B cell (primary cell): ENCODE data around the gene TCP10L. TPM values are rescaled to one million over a fixed set of nuclear protein-coding genes. Genes with fewer than 3 reads are reported as not detected.

Experiments used
- ATAC-seq: fragments of 200-7000 bp; cut with Tn5 transposase; one replicate; pipeline ENCODE4 v1.10.0; 2021; ENCODE audit warnings: low read depth, mild to moderate bottlenecking, moderate number of reproducible peaks, moderate library complexity
- CTCF ChIA-PET: fragments of 350-600 bp; sonication (Branson Sonifier 250); formaldehyde crosslinking; loops from one replicate; lab custom pipeline; 2021; ENCODE audit warnings: antibody characterized with exemption, inconsistent platforms; lab: Charles Lee
- POLR2A ChIA-PET: fragments of 350-600 bp; sonication (Branson Sonifier 250); formaldehyde crosslinking; loops from one replicate; lab custom pipeline; 2021; ENCODE audit warnings: antibody characterized with exemption; lab: Charles Lee
- DNase-seq: peaks from one replicate; pipeline ENCODE4 v3.0.0; 2013
- H2AFZ ChIP-seq: 2 replicates; pipeline ENCODE4 v1.6.1; 2012; ENCODE audit warnings: mild to moderate bottlenecking, low read depth, low read length; ENCODE audit not compliant: insufficient read depth, poor library complexity, severe bottlenecking
- H3K27ac ChIP-seq, 2 donors: 1 replicate in 1 of 2; 2 replicates in 1 of 2; pipeline ENCODE4 v1.5.1; 2012 to 2013; ENCODE audit warnings: low read length in 2 of 2, mild to moderate bottlenecking in 2 of 2, moderate library complexity in 1 of 2
- H3K27me3 ChIP-seq, 4 experiments: fragments of 200-600 bp in 1 of 4; sonication (generic) in 1 of 4; replicated peaks in 1 of 4; 1 replicate in 2 of 4; 2 replicates in 2 of 4; pipeline versions ENCODE4 v1.6.1 to v1.7.0; 2013 to 2016; ENCODE audit warnings: low read length in 3 of 4, mild to moderate bottlenecking in 2 of 4, mixed read lengths in 1 of 4, moderate library complexity in 1 of 4; ENCODE audit not compliant: insufficient read depth in 4 of 4, control insufficient read depth in 3 of 4; ENCODE audit errors: control extremely low read depth in 1 of 4
- H3K36me3 ChIP-seq, 2 experiments: replicated peaks in 1 of 2; 1 replicate in 1 of 2; 2 replicates in 1 of 2; pipeline versions ENCODE4 v1.6.1 to v1.7.1; 2013; ENCODE audit warnings: low read length in 1 of 2; ENCODE audit not compliant: insufficient read depth in 2 of 2, control insufficient read depth in 1 of 2; ENCODE audit errors: control extremely low read depth in 1 of 2, extremely low read depth in 1 of 2
- H3K4me1 ChIP-seq, 2 donors: fragments of 200-600 bp in 1 of 2; sonication (generic) in 1 of 2; 1 replicate in 1 of 2; 2 replicates in 1 of 2; pipeline versions ENCODE4 v1.5.1 to v1.6.1; 2013 to 2017; ENCODE audit warnings: low read length in 2 of 2; ENCODE audit not compliant: control insufficient read depth in 2 of 2, insufficient read depth in 2 of 2
- H3K4me2 ChIP-seq: replicated peaks from 2 replicates; pipeline ENCODE3; 2012; ENCODE audit warnings: mild to moderate bottlenecking, low read depth, low read length; ENCODE audit not compliant: poor library complexity, severe bottlenecking
- H3K4me3 ChIP-seq, 5 experiments: fragments of 200-600 bp in 1 of 5; sonication (generic) in 1 of 5; 1 replicate in 3 of 5; 2 replicates in 2 of 5; pipeline versions ENCODE4 v1.5.1 to v1.7.0; 2011 to 2016; ENCODE audit warnings: low read length in 4 of 5, mild to moderate bottlenecking in 4 of 5, low read depth in 2 of 5, control low read depth in 1 of 5, moderate library complexity in 1 of 5; ENCODE audit not compliant: insufficient read depth in 1 of 5; ENCODE audit errors: control extremely low read depth in 1 of 5, extremely low read depth in 1 of 5
- H3K79me2 ChIP-seq: fragments of 200-600 bp; sonication (generic); one replicate; pipeline ENCODE4 v1.6.0; 2016; ENCODE audit warnings: low read length; ENCODE audit not compliant: control insufficient read depth, insufficient read depth
- H3K9ac ChIP-seq: fragments of 200-600 bp; sonication (generic); 2 replicates; pipeline ENCODE4 v1.6.1; 2017; ENCODE audit warnings: mild to moderate bottlenecking, low read length, moderate library complexity
- H3K9me3 ChIP-seq, 3 donors: one replicate each; pipeline versions ENCODE4 v1.6.1 to v1.7.1; 2013; ENCODE audit warnings: low read length in 2 of 3; ENCODE audit not compliant: control insufficient read depth in 2 of 3, insufficient read depth in 1 of 3; ENCODE audit errors: control extremely low read depth in 1 of 3
- H4K20me1 ChIP-seq: 2 replicates; pipeline ENCODE4 v1.6.0; 2012; ENCODE audit warnings: mild to moderate bottlenecking, low read length; ENCODE audit not compliant: insufficient read depth, control insufficient read depth, poor library complexity, severe bottlenecking
- H3K27ac Mint-ChIP-seq: one replicate; pipeline ENCODE4 v1.8.0; 2021; ENCODE audit warnings: mixed read lengths
- H3K27me3 Mint-ChIP-seq: one replicate; pipeline ENCODE4 v1.8.0; 2021; ENCODE audit warnings: mixed read lengths
- H3K4me1 Mint-ChIP-seq: one replicate; pipeline ENCODE4 v1.8.0; 2021; ENCODE audit warnings: mixed read lengths
- H3K4me3 Mint-ChIP-seq: one replicate; pipeline ENCODE4 v1.8.0; 2021; ENCODE audit warnings: mixed read lengths
- H3K9me3 Mint-ChIP-seq: one replicate; pipeline ENCODE4 v1.8.0; 2022; ENCODE audit warnings: mixed read lengths; ENCODE audit not compliant: insufficient read depth
- CTCF ChIP-seq: fragments of 200-600 bp; IDR thresholded peaks from one replicate; pipeline ENCODE4 v1.8.0; 2022; ENCODE audit warnings: antibody characterized with exemption, mild to moderate bottlenecking
- EZH2 ChIP-seq: IDR thresholded peaks from 2 replicates; pipeline ENCODE4 v1.6.1; 2012; ENCODE audit warnings: borderline replicate concordance, low read depth, mild to moderate bottlenecking, moderate library complexity, low read length; ENCODE audit not compliant: insufficient read depth, poor library complexity, severe bottlenecking
- WGBS: methylation state at CpG from one replicate; pipeline ENCODE4 v1.1.5; 2013; ENCODE audit warnings: missing lambda C conversion rate; ENCODE audit not compliant: insufficient coverage; 5-methylcytosine and 5-hydroxymethylcytosine counted together
- intact Hi-C: fragments of 100-400 bp; cut with micrococcal nuclease; formaldehyde crosslinking; loops from one replicate; pipeline ENCODE4 v1.10.0; 2022
- polyA plus RNA-seq: library from polyadenylated mRNA; depleted of rRNA; stranded (reverse); fragments of >200 nt; gene quantifications from 2 replicates; pipeline ENCODE4 v1.2.3, GENCODE V29; 2012
- total RNA-seq, 2 donors: library from RNA; stranded (reverse); fragments of 120-200 nt in 1 of 2; gene quantifications; 1 replicate in 1 of 2; 2 replicates in 1 of 2; pipeline versions ENCODE4 v1.2.3 to v1.2.4, GENCODE V29; 2013 to 2022

The TCP10L gene
- total and polyA plus RNA-seq, 2 donors (not counting 1 experiment from before 2014, with no cell fraction given) = 0.39 TPM

- no peak for ATAC-seq
- H4K20me1 ChIP-seq = no peaks in the 10 kb centered on the region
- intact Hi-C loops = no loop called here
- Mint-ChIP-seq H3K4me3 (no peak overlapping the region), H3K9me3 (no peaks in the 10 kb centered on the region), H3K27ac (no peak overlapping the region), H3K4me1 (no peaks in the 10 kb centered on the region), H3K27me3 (no peaks in the 10 kb centered on the region)
- ChIA-PET POLR2A (no interaction called here), CTCF (interaction anchor here (0.6 kb wide), 1 partner anchor 122 kb away, joined by 4 read pairs; no protein-coding TSS in a partner anchor)
- no peaks in the 10 kb centered on the region for H3K27me3 ChIP-seq
- H3K36me3 ChIP-seq = no peaks in the 10 kb centered on the region
- no peak overlapping the region for H3K4me2 ChIP-seq
- 96% methylated on average over 7 of the region's 10 CpGs for WGBS
- no peak overlapping the region for H3K4me3 ChIP-seq
- H3K9ac ChIP-seq = no peak overlapping the region
- TF ChIP-seq CTCF (no peak), EZH2 (no peak)
- no peak overlapping the region for H3K27ac ChIP-seq
- H3K79me2 ChIP-seq = no peaks in the 10 kb centered on the region
- no peaks in the 10 kb centered on the region for H3K9me3 ChIP-seq
- no peaks in the 10 kb centered on the region for H3K4me1 ChIP-seq
- no peak for DNase-seq
- H2AFZ ChIP-seq = no peak overlapping the region
These were observed 7.7 kb upstream of the TCP10L start for GRCh38 chr21:32592929-32593502.

- Histone ChIP-seq H3K27me3 (no peaks in the 10 kb centered on the region), H3K4me2 (no peak overlapping the region), H2AFZ (no peak overlapping the region), H3K4me1 (no peaks in the 10 kb centered on the region), H3K79me2 (no peaks in the 10 kb centered on the region), H4K20me1 (no peaks in the 10 kb centered on the region), H3K9ac (no peak overlapping the region), H3K36me3 (no peaks in the 10 kb centered on the region), H3K27ac (no peak overlapping the region), H3K4me3 (no peak overlapping the region), H3K9me3 (no peaks in the 10 kb centered on the region)
- intact Hi-C loops = no loop called here
- WGBS = 87% methylated on average over 3 of the region's 4 CpGs
- POLR2A ChIA-PET = no interaction called here
- CTCF ChIA-PET = interaction anchor here (3.4 kb wide), 1 partner anchor 10 kb away, joined by 12 read pairs; no protein-coding TSS in a partner anchor
- TF ChIP-seq EZH2 = no peak
- no peaks in the 10 kb centered on the region for H3K27me3 Mint-ChIP-seq
- no peak overlapping the region for H3K27ac Mint-ChIP-seq
- ATAC-seq (no peak), DNase-seq (no peak)
- no peak overlapping the region for H3K4me3 Mint-ChIP-seq
- H3K4me1 Mint-ChIP-seq = no peaks in the 10 kb centered on the region
- no peaks in the 10 kb centered on the region for H3K9me3 Mint-ChIP-seq
These were observed 4.8 kb upstream of the TCP10L start for GRCh38 chr21:32590130-32590529.
